ENCODE data around the gene AGT. TPM values are rescaled to one million over a fixed set of nuclear protein-coding genes. Genes with fewer than 3 reads are reported as not detected.

Gene AGT
- total and polyA plus RNA-seq, 2 donors from 2014 or later, result 30.1 to 65.1 TPM

GRCh38 chr1:230679192-230679591 is 34.7 kb downstream of the AGT start:
- DNase-seq (no peak), FAIRE-seq (no peak)
- Histone ChIP-seq H3K27ac (ENCODE audit: low read depth in 2 of 2, low read length in 2 of 2) (no peak overlapping the region), H3K4me3 (ENCODE audit: low read length in 3 of 3) (no peak overlapping the region), H3K9ac (ENCODE audit: low read length in 3 of 3) (no peak overlapping the region), H3K36me3 (ENCODE audit: control insufficient read depth in 2 of 3, insufficient read depth in 3 of 3, low read length in 3 of 3) (peaks cover 0 to 34% (median 5%) of the 10 kb centered on the region in 3 donors), H3K27me3 (ENCODE audit: control insufficient read depth, insufficient read depth, low read length) (no peaks in the 10 kb centered on the region), H3K4me1 (ENCODE audit: control insufficient read depth in 2 of 3, insufficient read depth in 2 of 3, low read depth in 1 of 3, low read length in 3 of 3) (no peaks in the 10 kb centered on the region), H3K9me3 (ENCODE audit: control insufficient read depth in 2 of 3, insufficient read depth in 1 of 3, low read length in 3 of 3) (no peaks in the 10 kb centered on the region)
- intact Hi-C loops (cut with DNase I), result no loop called here
- no peak for TF ChIP-seq CTCF (IDR thresholded peaks at IDR 0.05; ENCODE audit: borderline replicate concordance, extremely low read depth, insufficient read depth)

DNA sequence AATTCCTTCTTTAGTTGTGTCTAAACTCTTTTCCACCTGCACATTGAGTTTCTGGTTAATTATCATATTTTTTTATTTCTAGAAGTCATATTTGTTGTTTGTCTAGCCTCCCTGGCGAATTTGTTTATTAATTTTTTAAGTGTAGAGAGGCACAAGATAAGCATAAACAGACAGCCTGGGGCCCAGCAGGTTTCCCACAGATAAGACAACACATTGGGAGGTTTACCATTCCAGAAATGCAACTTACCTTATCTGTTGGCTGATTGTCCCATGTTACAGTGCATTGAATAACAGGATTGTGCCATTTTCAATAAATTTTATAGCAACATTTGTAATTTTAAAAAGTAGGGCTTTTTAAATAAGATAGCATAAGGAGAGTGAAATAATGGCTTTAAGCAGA is 36.7 kb downstream of the AGT start:
- H3K9me3 ChIP-seq (ENCODE audit: control insufficient read depth in 2 of 3, insufficient read depth in 1 of 3, low read length in 3 of 3), result no peaks in the 10 kb centered on the region
- FAIRE-seq (no peak), DNase-seq (no peak)
- no peaks in the 10 kb centered on the region for H3K27me3 ChIP-seq (ENCODE audit: control insufficient read depth, insufficient read depth, low read length)
- H3K27ac ChIP-seq (ENCODE audit: low read depth in 2 of 2, low read length in 2 of 2), result no peak overlapping the region
- intact Hi-C loops (cut with DNase I), result no loop called here
- no peaks in the 10 kb centered on the region for H3K4me1 ChIP-seq (ENCODE audit: control insufficient read depth in 2 of 3, insufficient read depth in 2 of 3, low read depth in 1 of 3, low read length in 3 of 3)
- TF ChIP-seq CTCF (IDR thresholded peaks at IDR 0.05; ENCODE audit: borderline replicate concordance, extremely low read depth, insufficient read depth), result no peak
- no peak overlapping the region for H3K4me3 ChIP-seq (ENCODE audit: low read length in 3 of 3)
- peaks cover 0 to 26% (median 11%) of the 10 kb centered on the region in 3 donors for H3K36me3 ChIP-seq (ENCODE audit: control insufficient read depth in 2 of 3, insufficient read depth in 3 of 3, low read length in 3 of 3)
- H3K9ac ChIP-seq (ENCODE audit: low read length in 3 of 3), result no peak overlapping the region

DNA sequence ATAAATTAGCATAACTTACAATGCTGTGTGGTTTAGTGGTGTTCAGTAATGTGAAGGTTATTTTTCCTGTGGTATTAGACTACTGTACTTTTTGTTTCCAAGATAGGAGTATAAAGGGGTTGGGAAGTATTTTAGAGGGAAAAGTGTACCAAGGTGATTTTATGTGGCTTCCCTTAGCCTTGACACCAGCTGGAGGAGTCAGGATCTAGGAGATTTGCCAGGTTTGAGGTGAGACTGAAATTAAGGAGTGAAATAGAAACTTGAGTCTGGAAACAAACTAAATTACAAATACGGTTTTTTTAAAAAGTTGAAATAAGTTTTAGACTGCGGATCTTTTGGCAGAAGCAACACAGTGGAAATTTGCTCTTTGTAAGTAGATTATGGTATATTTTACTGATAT is 39.3 kb downstream of the AGT start:
- Histone ChIP-seq H3K4me3 (ENCODE audit: low read length in 3 of 3) (no peak overlapping the region), H3K9ac (ENCODE audit: low read length in 3 of 3) (no peak overlapping the region), H3K9me3 (ENCODE audit: control insufficient read depth in 2 of 3, insufficient read depth in 1 of 3, low read length in 3 of 3) (no peaks in the 10 kb centered on the region), H3K36me3 (ENCODE audit: control insufficient read depth in 2 of 3, insufficient read depth in 3 of 3, low read length in 3 of 3) (peaks cover 2 to 30% (median 14%) of the 10 kb centered on the region in 3 donors), H3K4me1 (ENCODE audit: control insufficient read depth in 2 of 3, insufficient read depth in 2 of 3, low read depth in 1 of 3, low read length in 3 of 3) (no peaks in the 10 kb centered on the region), H3K27ac (ENCODE audit: low read depth in 2 of 2, low read length in 2 of 2) (no peak overlapping the region), H3K27me3 (ENCODE audit: control insufficient read depth, insufficient read depth, low read length) (no peaks in the 10 kb centered on the region)
- intact Hi-C loops (cut with DNase I), result no loop called here
- no peak for TF ChIP-seq CTCF (IDR thresholded peaks at IDR 0.05; ENCODE audit: borderline replicate concordance, extremely low read depth, insufficient read depth)
- DNase-seq (no peak), FAIRE-seq (no peak)

DNA sequence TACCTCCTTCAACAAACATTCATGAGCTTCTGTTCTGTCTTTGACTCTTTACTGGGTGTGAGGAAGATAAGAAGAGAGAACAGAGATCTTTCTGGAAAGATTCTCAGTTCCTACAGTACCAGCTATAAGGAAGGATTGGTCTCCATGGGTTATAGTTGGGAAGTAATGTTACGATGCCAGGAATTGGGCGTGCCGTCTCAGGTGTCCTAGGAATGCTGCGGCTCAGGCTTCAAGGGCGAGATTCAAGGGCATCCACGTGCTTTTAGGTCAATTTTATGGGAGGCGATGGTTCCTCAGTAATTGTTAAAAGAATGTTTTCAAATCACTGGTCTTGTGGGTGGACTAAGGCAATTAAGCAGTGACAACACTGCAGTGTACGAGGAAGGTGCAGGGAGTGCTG is 44.4 kb downstream of the AGT start:
- DNase-seq, result peak in 1 of 5 donors; percentile 1
- H3K9me3 ChIP-seq (ENCODE audit: control insufficient read depth in 2 of 3, insufficient read depth in 1 of 3, low read length in 3 of 3), result no peaks in the 10 kb centered on the region

More for the DNA sequence above, 44.4 kb downstream of the AGT start:
- H3K36me3 ChIP-seq (ENCODE audit: control insufficient read depth in 2 of 3, insufficient read depth in 3 of 3, low read length in 3 of 3), result peaks cover 8 to 44% (median 40%) of the 10 kb centered on the region in 3 donors
- TF ChIP-seq CTCF (IDR thresholded peaks at IDR 0.05; ENCODE audit: borderline replicate concordance, extremely low read depth, insufficient read depth), result no peak
- H3K9ac ChIP-seq (ENCODE audit: low read length in 3 of 3), result no peak overlapping the region
- no peaks in the 10 kb centered on the region for H3K4me1 ChIP-seq (ENCODE audit: control insufficient read depth in 2 of 3, insufficient read depth in 2 of 3, low read depth in 1 of 3, low read length in 3 of 3)
- no peak overlapping the region for H3K27ac ChIP-seq (ENCODE audit: low read depth in 2 of 2, low read length in 2 of 2)
- no peaks in the 10 kb centered on the region for H3K27me3 ChIP-seq (ENCODE audit: control insufficient read depth, insufficient read depth, low read length)
- FAIRE-seq, result no peak
- intact Hi-C loops (cut with DNase I), result no loop called here
- no peak overlapping the region for H3K4me3 ChIP-seq (ENCODE audit: low read length in 3 of 3)
